Osteoblast (primary cell): ENCODE results near the gene DCDC2C. TPM values are rescaled to one million over a fixed set of nuclear protein-coding genes. Genes with fewer than 3 reads are reported as not detected.

Experiments used
- DNase-seq: peaks from one replicate; pipeline ENCODE4 v3.0.0; 2011; ENCODE audit warnings: low spot score, mixed read lengths; ENCODE audit not compliant: insufficient read length; ENCODE audit errors: missing footprints
- H2AFZ ChIP-seq: 2 replicates; pipeline ENCODE4 v1.6.0; 2011; ENCODE audit warnings: mild to moderate bottlenecking, low read length
- H3K27ac ChIP-seq: 2 replicates; pipeline ENCODE4 v1.5.1; 2011; ENCODE audit warnings: mild to moderate bottlenecking, low read depth, low read length, moderate library complexity
- H3K27me3 ChIP-seq: 2 replicates; pipeline ENCODE4 v1.6.0; 2012; ENCODE audit warnings: mild to moderate bottlenecking, control low read depth, inconsistent platforms, low read length, moderate library complexity; ENCODE audit not compliant: insufficient read depth
- H3K36me3 ChIP-seq: 2 replicates; pipeline ENCODE4 v1.5.1; 2011; ENCODE audit warnings: mild to moderate bottlenecking, low read length, control low read depth, moderate library complexity; ENCODE audit not compliant: insufficient read depth
- H3K4me1 ChIP-seq: 2 replicates; pipeline ENCODE4 v1.5.1; 2011; ENCODE audit warnings: mild to moderate bottlenecking, low read length, control low read depth, moderate library complexity; ENCODE audit not compliant: insufficient read depth
- H3K4me2 ChIP-seq: 2 replicates; pipeline ENCODE4 v1.6.0; 2011; ENCODE audit warnings: mild to moderate bottlenecking, low read length; ENCODE audit not compliant: insufficient read depth
- H3K4me3 ChIP-seq: fragments of 200-600 bp; sonication (generic); 3 replicates; pipeline ENCODE4 v1.5.1; 2012; ENCODE audit warnings: mild to moderate bottlenecking, low read length, inconsistent platforms; ENCODE audit not compliant: insufficient read depth
- H3K79me2 ChIP-seq: 2 replicates; pipeline ENCODE4 v1.6.0; 2012; ENCODE audit warnings: mild to moderate bottlenecking, low read length, control low read depth, inconsistent platforms; ENCODE audit not compliant: insufficient read depth
- H3K9me3 ChIP-seq: 2 replicates; pipeline ENCODE4 v1.5.1; 2011; ENCODE audit warnings: low read depth, low read length, control low read depth
- H4K20me1 ChIP-seq: 2 replicates; pipeline ENCODE4 v1.6.0; 2012; ENCODE audit warnings: mild to moderate bottlenecking, low read length, control low read depth; ENCODE audit not compliant: insufficient read depth
- total RNA-seq: library from RNA; depleted of rRNA; stranded (reverse); fragments of >200 nt; gene quantifications from 2 replicates; pipeline ENCODE4 v1.2.3, GENCODE V29; 2012
- TF ChIP-seq, protein P1 (sequence below): IDR thresholded peaks from 2 replicates; pipeline ENCODE4 v1.5.1; 2011; ENCODE audit warnings: mild to moderate bottlenecking, low read depth, low read length, moderate library complexity; ENCODE audit errors: extremely low read depth

The DCDC2C gene
- total RNA-seq, 1 donor: not detected

DNA sequence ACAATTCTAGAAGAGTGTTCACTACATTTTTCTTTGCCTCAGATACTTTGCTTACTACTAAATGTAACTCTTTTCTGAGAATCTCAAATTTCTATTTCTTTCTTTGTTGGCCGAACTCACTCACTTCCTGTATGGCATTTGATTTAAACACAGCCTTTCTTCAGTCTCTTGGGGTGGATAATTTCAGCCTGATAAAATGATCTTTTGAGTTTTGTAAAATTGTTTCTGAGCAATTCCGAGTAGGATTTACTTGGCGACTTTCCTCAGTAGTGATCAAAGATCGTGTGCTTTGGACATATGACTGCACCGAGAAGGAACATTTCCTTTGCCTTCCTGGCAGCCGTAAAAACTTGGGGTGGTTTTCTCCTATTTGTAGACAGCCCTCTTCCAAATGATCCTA is 127.4 kb downstream of the DCDC2C start:
- H2AFZ ChIP-seq: no peak overlapping the region
- no peak overlapping the region for H3K27ac ChIP-seq
- H3K9me3 ChIP-seq: no peaks in the 10 kb centered on the region
- H3K27me3 ChIP-seq: no peaks in the 10 kb centered on the region
- TF ChIP-seq, protein P1, sequence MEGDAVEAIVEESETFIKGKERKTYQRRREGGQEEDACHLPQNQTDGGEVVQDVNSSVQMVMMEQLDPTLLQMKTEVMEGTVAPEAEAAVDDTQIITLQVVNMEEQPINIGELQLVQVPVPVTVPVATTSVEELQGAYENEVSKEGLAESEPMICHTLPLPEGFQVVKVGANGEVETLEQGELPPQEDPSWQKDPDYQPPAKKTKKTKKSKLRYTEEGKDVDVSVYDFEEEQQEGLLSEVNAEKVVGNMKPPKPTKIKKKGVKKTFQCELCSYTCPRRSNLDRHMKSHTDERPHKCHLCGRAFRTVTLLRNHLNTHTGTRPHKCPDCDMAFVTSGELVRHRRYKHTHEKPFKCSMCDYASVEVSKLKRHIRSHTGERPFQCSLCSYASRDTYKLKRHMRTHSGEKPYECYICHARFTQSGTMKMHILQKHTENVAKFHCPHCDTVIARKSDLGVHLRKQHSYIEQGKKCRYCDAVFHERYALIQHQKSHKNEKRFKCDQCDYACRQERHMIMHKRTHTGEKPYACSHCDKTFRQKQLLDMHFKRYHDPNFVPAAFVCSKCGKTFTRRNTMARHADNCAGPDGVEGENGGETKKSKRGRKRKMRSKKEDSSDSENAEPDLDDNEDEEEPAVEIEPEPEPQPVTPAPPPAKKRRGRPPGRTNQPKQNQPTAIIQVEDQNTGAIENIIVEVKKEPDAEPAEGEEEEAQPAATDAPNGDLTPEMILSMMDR: no peak
- H4K20me1 ChIP-seq: no peaks in the 10 kb centered on the region
- no peaks in the 10 kb centered on the region for H3K4me1 ChIP-seq
- no peak overlapping the region for H3K4me3 ChIP-seq
- DNase-seq: no peak
- H3K79me2 ChIP-seq: no peaks in the 10 kb centered on the region
- H3K36me3 ChIP-seq: no peaks in the 10 kb centered on the region
- no peak overlapping the region for H3K4me2 ChIP-seq

DNA sequence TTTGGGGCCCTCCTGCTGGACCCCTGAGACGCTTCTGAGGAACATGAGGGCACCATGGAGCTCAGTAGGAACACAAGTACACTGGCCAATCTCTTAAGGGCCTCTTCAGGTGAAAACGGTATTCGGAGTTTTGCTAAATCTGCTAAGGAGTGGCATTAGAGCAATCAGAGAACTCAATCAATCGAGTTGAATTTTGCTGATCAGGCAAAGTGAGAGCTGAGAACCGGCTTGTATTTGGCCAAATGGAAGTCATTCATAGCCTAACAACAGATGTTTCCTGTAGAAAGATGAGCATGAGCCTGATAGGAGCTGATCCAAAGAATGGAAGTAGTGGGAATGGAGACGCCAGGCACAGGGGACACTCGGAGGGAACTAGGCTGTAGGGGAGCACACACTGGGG is 133.7 kb downstream of the DCDC2C start:
- Histone ChIP-seq H3K4me3 (no peak overlapping the region), H3K79me2 (no peaks in the 10 kb centered on the region), H3K9me3 (no peaks in the 10 kb centered on the region), H2AFZ (no peak overlapping the region), H3K36me3 (no peaks in the 10 kb centered on the region), H3K27me3 (no peaks in the 10 kb centered on the region), H3K4me1 (no peaks in the 10 kb centered on the region), H3K4me2 (no peak overlapping the region), H4K20me1 (no peaks in the 10 kb centered on the region), H3K27ac (no peak overlapping the region)
- DNase-seq: no peak
- TF ChIP-seq, protein P1: no peak

DNA sequence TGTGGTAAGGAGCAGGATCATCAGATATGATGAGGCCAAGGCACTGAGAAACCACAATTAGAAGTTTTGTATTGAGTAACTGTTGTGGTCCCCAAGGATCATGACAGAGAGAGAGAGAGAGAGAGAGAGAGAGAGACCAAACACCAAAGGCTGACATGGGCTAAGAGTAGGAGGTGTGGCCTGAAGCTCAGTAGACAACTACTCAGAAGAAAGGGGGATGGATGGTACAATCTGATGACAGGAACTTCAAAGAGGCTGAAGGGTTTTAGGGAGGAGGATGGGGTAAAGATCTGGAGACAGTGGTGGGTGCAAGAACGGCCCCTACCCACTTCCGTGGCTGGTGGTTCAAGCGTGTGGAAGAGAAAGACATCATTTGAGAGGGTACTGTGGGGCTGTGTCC is 135.0 kb downstream of the DCDC2C start:
- Histone ChIP-seq H3K27me3 (no peaks in the 10 kb centered on the region), H3K27ac (no peak overlapping the region), H3K4me2 (no peak overlapping the region), H3K36me3 (no peaks in the 10 kb centered on the region), H3K4me3 (no peak overlapping the region), H3K4me1 (no peaks in the 10 kb centered on the region), H3K9me3 (no peaks in the 10 kb centered on the region), H2AFZ (no peak overlapping the region), H3K79me2 (no peaks in the 10 kb centered on the region), H4K20me1 (no peaks in the 10 kb centered on the region)
- no peak for DNase-seq
- TF ChIP-seq, protein P1: no peak

DNA sequence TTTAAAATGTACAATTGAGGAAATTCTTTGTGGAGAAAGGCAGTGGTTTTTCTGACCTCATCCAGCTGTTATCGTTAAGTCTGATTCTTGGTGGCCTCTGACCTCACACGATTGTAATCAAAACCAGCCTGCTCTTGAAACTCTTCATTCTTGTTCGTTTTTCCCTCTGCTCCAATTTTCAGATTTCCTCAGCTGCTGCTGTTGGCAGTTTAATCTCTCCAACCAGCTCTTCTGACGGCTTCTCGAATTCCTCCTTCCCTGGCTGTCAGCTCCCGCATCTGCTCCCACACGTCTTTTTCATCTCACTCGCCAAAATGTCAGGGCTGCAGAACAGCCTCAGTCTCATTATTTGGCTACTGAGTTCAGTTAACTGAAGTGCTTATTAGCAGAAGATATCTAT is 136.1 kb downstream of the DCDC2C start:
- no peaks in the 10 kb centered on the region for H4K20me1 ChIP-seq
- no peak overlapping the region for H3K4me2 ChIP-seq

More for the DNA sequence above, 136.1 kb downstream of the DCDC2C start:
- no peaks in the 10 kb centered on the region for H3K27me3 ChIP-seq
- no peak for DNase-seq
- TF ChIP-seq, protein P1: no peak
- no peak overlapping the region for H3K27ac ChIP-seq
- no peaks in the 10 kb centered on the region for H3K36me3 ChIP-seq
- no peaks in the 10 kb centered on the region for H3K4me1 ChIP-seq
- H3K79me2 ChIP-seq: no peaks in the 10 kb centered on the region
- H2AFZ ChIP-seq: no peak overlapping the region
- no peaks in the 10 kb centered on the region for H3K9me3 ChIP-seq
- no peak overlapping the region for H3K4me3 ChIP-seq
